GM23338 (cell line): ENCODE data around the gene ACBD7. TPM values are rescaled to one million over a fixed set of nuclear protein-coding genes. Genes with fewer than 3 reads are reported as not detected.

Experiments
- ATAC-seq: fragments of 200-7000 bp; cut with Tn5 transposase; 3 replicates; pipeline ENCODE4 v1.9.1; 2020
- DNase-seq: peaks from one replicate; pipeline ENCODE4 v3.0.0-alpha.2; 2015; ENCODE audit warnings: low spot score
- H2AFZ ChIP-seq: fragments of 200-600 bp; sonication (generic); 2 replicates; pipeline ENCODE4 v1.8.0; 2016; ENCODE audit warnings: antibody characterized with exemption, mild to moderate bottlenecking, moderate library complexity
- H3F3A ChIP-seq: fragments of 200-600 bp; sonication (generic); replicated peaks from 2 replicates; pipeline ENCODE4 v1.8.0; 2017; ENCODE audit warnings: antibody characterized with exemption, mixed run types, low read depth
- H3K27ac ChIP-seq: fragments of 200-600 bp; sonication (generic); 2 replicates; pipeline ENCODE4 v1.6.1; 2016; ENCODE audit warnings: low read depth
- H3K27me3 ChIP-seq: fragments of 200-600 bp; sonication (generic); 2 replicates; pipeline ENCODE4 v1.8.0; 2016; ENCODE audit warnings: mild to moderate bottlenecking, mixed run types, moderate library complexity; ENCODE audit not compliant: insufficient read depth
- H3K36me3 ChIP-seq: fragments of 200-600 bp; sonication (generic); 2 replicates; pipeline ENCODE4 v1.8.0; 2016; ENCODE audit warnings: mild to moderate bottlenecking; ENCODE audit not compliant: insufficient read depth
- H3K4me1 ChIP-seq: fragments of 200-600 bp; sonication (generic); 2 replicates; pipeline ENCODE4 v1.8.0; 2016; ENCODE audit warnings: mild to moderate bottlenecking, moderate library complexity; ENCODE audit not compliant: insufficient read depth
- H3K4me2 ChIP-seq: fragments of 200-600 bp; sonication (generic); 2 replicates; pipeline ENCODE4 v1.7.1; 2017; ENCODE audit warnings: mixed run types
- H3K4me3 ChIP-seq: fragments of 200-600 bp; sonication (generic); 2 replicates; pipeline ENCODE4 v1.6.1; 2016; ENCODE audit warnings: mixed run types
- H3K79me2 ChIP-seq: fragments of 200-600 bp; sonication (generic); replicated peaks from 2 replicates; pipeline ENCODE4 v1.8.0; 2017; ENCODE audit warnings: mild to moderate bottlenecking; ENCODE audit not compliant: insufficient read depth
- H3K9me2 ChIP-seq: fragments of 200-600 bp; sonication (generic); 2 replicates; pipeline ENCODE4 v1.8.0; 2017; ENCODE audit not compliant: insufficient read depth
- H4K20me1 ChIP-seq: fragments of 200-600 bp; sonication (generic); replicated peaks from 2 replicates; pipeline ENCODE4 v1.8.0; 2017; ENCODE audit warnings: mild to moderate bottlenecking; ENCODE audit not compliant: insufficient read depth
- H3K27ac Mint-ChIP-seq: 2 replicates; pipeline ENCODE4 v1.8.0; 2020; ENCODE audit warnings: inconsistent platforms, mild to moderate bottlenecking, moderate library complexity, mixed read lengths
- H3K27me3 Mint-ChIP-seq: 3 replicates; pipeline ENCODE4 v1.8.0; 2022; ENCODE audit warnings: low read depth, mild to moderate bottlenecking, moderate library complexity, mixed read lengths, inconsistent platforms; ENCODE audit not compliant: insufficient read depth, poor library complexity
- H3K36me3 Mint-ChIP-seq: 3 replicates; pipeline ENCODE4 v1.8.0; 2021; ENCODE audit warnings: low read depth, mild to moderate bottlenecking, inconsistent platforms, moderate library complexity, mixed read lengths
- H3K4me1 Mint-ChIP-seq: 3 replicates; pipeline ENCODE4 v1.8.0; 2020; ENCODE audit warnings: mild to moderate bottlenecking, inconsistent platforms, mixed read lengths
- H3K4me3 Mint-ChIP-seq: 3 replicates; pipeline ENCODE4 v1.8.0; 2021; ENCODE audit warnings: moderate library complexity, mild to moderate bottlenecking, inconsistent platforms, mixed read lengths
- H3K9me3 Mint-ChIP-seq: 3 replicates; pipeline ENCODE4 v1.8.0; 2020; ENCODE audit warnings: moderate library complexity, mild to moderate bottlenecking, inconsistent platforms, mixed read lengths
- CREB1 ChIP-seq: fragments of 250-450 bp; sonication (Bioruptor Pico); IDR thresholded peaks from 2 replicates; pipeline ENCODE4 v1.5.0; 2020; ENCODE audit warnings: low read depth, mild to moderate bottlenecking, moderate library complexity
- EZH2 ChIP-seq: fragments of 200-600 bp; sonication (generic); IDR thresholded peaks from one replicate; pipeline ENCODE4 v1.8.0; 2017; ENCODE audit warnings: antibody characterized with exemption, mild to moderate bottlenecking, low read depth; ENCODE audit not compliant: unreplicated experiment
- EZH2phosphoT487 ChIP-seq: fragments of 200-600 bp; sonication (generic); IDR thresholded peaks from one replicate; pipeline ENCODE4 v1.8.1; 2018; ENCODE audit warnings: antibody characterized with exemption; ENCODE audit not compliant: unreplicated experiment
- JUNB ChIP-seq: IDR thresholded peaks from one replicate; pipeline ENCODE4 v1.6.1; 2016; ENCODE audit warnings: antibody characterized with exemption; ENCODE audit not compliant: unreplicated experiment
- NANOG ChIP-seq: IDR thresholded peaks from 2 replicates; pipeline ENCODE4 v1.6.1; 2016; ENCODE audit warnings: antibody characterized with exemption, borderline replicate concordance
- POLR2AphosphoS5 ChIP-seq: IDR thresholded peaks from 2 replicates; pipeline ENCODE4 v1.6.1; 2016; ENCODE audit warnings: antibody characterized with exemption, low read depth
- STAT1 ChIP-seq: IDR thresholded peaks from one replicate; pipeline ENCODE4 v1.6.1; 2016; ENCODE audit warnings: antibody characterized with exemption; ENCODE audit not compliant: unreplicated experiment
- ZNF114 ChIP-seq: fragments of 250-450 bp; sonication (Bioruptor Pico); IDR thresholded peaks from 2 replicates; pipeline ENCODE4 v1.5.0; 2020; ENCODE audit warnings: mild to moderate bottlenecking, moderate library complexity
- ZNF331 ChIP-seq: fragments of 250-450 bp; sonication (Bioruptor Pico); IDR thresholded peaks from 2 replicates; pipeline ENCODE4 v1.5.0; 2020; ENCODE audit warnings: low read depth, mild to moderate bottlenecking, moderate library complexity
- polyA plus RNA-seq: library from polyadenylated mRNA; unstranded; fragments of >200 nt; fragmentation: Nextera tagmentation; extraction: Ambion mirVana; gene quantifications from 2 replicates; pipeline ENCODE4 v1.2.1, GENCODE V29; 2016
- total RNA-seq: library from RNA; depleted of rRNA; stranded (reverse); fragments of >200 nt; shearing (Covaris generic); gene quantifications from 2 replicates; pipeline ENCODE4 v1.2.3, GENCODE V29; 2014
- TF ChIP-seq, protein P1 (sequence below): IDR thresholded peaks from one replicate; pipeline ENCODE4 v1.6.1; 2018; ENCODE audit warnings: antibody characterized with exemption; ENCODE audit not compliant: unreplicated experiment
- TF ChIP-seq, protein P2 (sequence below): fragments of 250-450 bp; sonication (Bioruptor Pico); IDR thresholded peaks from 2 replicates; pipeline ENCODE4 v1.5.0; 2020; ENCODE audit warnings: mild to moderate bottlenecking, moderate library complexity
- TF ChIP-seq, protein P3 (sequence below): IDR thresholded peaks from 2 replicates; pipeline ENCODE4 v1.6.1; 2016; ENCODE audit warnings: antibody characterized with exemption
- TF ChIP-seq, protein P4 (sequence below), 2 experiments: fragments of 200-600 bp in 1 of 2; sonication (generic) in 1 of 2; conservative IDR thresholded peaks; 2 replicates each; pipeline versions ENCODE4 v1.5.1 to v1.6.1; 2016 to 2017; ENCODE audit warnings: antibody characterized with exemption in 2 of 2, low read depth in 2 of 2, mild to moderate bottlenecking in 2 of 2, moderate library complexity in 1 of 2

The ACBD7 gene
- total and polyA plus RNA-seq, 2 experiments from 2014 or later: 2.8 to 14.7 TPM

DNA sequence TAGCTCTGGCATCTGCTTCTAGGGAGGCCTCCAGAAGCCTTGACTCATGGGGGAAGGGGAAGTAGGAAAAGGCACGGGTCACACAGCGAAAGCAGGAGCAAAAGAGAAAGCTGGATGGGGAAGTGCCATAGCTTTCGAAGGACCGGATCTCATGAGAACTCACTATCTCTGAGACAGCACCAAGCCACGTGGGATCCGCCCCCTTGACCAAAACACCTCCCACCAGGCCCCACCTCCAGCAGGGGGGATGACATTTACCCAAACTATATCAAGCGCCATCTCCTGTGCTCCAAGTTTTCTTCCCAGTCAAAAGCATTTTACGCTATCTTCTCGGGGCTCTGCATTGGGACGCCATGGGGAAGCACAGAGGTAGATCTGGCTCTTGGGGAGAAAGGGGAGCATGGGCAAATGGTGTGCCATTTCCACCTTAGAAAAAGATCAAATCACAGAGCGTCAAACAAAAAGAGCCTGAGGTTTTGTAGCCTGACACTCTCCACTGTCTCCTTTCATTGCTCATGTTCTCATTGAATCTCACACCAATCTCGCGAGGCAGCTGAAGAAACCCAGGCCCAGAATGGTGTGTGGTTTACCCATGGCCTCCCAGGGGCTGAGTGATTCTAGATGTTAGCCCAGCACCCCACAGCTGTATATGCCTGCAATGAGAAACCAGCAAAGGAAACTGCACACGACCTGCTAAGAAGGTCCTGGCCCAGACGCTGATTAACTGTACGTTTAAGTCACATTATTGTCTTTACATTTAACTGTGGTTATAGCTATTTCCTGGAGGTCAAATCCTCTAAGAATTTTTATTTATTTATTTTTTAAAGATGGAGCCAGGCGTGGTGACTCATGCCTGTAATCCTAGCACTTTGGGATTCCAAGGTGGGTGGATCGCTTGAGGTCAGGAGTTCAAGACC, 52.9 kb downstream of the ACBD7 start:
- Mint-ChIP-seq H3K27ac (no peak overlapping the region; the same call in 1 of the 2 replicates), H3K4me3 (no peak overlapping the region), H3K36me3 (no peaks in the 10 kb centered on the region), H3K9me3 (peaks cover 5% of the 10 kb centered on the region; the same call in 2 of the 3 replicates), H3K27me3 (peaks cover 3% of the 10 kb centered on the region), H3K4me1 (peaks cover 10% of the 10 kb centered on the region; the same call in 2 of the 3 replicates)
- Histone ChIP-seq H3K27me3 (no peaks in the 10 kb centered on the region), H4K20me1 (no peaks in the 10 kb centered on the region), H3K4me2 (no peak overlapping the region), H3K9me2 (no peaks in the 10 kb centered on the region), H3K27ac (no peak overlapping the region), H2AFZ (peak overlapping the region; percentile 87), H3K4me3 (no peak overlapping the region), H3F3A (no peaks in the 10 kb centered on the region), H3K4me1 (no peaks in the 10 kb centered on the region), H3K79me2 (no peaks in the 10 kb centered on the region), H3K36me3 (no peaks in the 10 kb centered on the region)
- ATAC-seq (peak; percentile 86), DNase-seq (peak; percentile 64)
- TF ChIP-seq EZH2: no peak
- TF ChIP-seq, protein P1, sequence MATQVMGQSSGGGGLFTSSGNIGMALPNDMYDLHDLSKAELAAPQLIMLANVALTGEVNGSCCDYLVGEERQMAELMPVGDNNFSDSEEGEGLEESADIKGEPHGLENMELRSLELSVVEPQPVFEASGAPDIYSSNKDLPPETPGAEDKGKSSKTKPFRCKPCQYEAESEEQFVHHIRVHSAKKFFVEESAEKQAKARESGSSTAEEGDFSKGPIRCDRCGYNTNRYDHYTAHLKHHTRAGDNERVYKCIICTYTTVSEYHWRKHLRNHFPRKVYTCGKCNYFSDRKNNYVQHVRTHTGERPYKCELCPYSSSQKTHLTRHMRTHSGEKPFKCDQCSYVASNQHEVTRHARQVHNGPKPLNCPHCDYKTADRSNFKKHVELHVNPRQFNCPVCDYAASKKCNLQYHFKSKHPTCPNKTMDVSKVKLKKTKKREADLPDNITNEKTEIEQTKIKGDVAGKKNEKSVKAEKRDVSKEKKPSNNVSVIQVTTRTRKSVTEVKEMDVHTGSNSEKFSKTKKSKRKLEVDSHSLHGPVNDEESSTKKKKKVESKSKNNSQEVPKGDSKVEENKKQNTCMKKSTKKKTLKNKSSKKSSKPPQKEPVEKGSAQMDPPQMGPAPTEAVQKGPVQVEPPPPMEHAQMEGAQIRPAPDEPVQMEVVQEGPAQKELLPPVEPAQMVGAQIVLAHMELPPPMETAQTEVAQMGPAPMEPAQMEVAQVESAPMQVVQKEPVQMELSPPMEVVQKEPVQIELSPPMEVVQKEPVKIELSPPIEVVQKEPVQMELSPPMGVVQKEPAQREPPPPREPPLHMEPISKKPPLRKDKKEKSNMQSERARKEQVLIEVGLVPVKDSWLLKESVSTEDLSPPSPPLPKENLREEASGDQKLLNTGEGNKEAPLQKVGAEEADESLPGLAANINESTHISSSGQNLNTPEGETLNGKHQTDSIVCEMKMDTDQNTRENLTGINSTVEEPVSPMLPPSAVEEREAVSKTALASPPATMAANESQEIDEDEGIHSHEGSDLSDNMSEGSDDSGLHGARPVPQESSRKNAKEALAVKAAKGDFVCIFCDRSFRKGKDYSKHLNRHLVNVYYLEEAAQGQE: no peak
- no peak for TF ChIP-seq JUNB
- TF ChIP-seq ZNF331 (CRISPR knock-in tag): no peak
- TF ChIP-seq, protein P2, sequence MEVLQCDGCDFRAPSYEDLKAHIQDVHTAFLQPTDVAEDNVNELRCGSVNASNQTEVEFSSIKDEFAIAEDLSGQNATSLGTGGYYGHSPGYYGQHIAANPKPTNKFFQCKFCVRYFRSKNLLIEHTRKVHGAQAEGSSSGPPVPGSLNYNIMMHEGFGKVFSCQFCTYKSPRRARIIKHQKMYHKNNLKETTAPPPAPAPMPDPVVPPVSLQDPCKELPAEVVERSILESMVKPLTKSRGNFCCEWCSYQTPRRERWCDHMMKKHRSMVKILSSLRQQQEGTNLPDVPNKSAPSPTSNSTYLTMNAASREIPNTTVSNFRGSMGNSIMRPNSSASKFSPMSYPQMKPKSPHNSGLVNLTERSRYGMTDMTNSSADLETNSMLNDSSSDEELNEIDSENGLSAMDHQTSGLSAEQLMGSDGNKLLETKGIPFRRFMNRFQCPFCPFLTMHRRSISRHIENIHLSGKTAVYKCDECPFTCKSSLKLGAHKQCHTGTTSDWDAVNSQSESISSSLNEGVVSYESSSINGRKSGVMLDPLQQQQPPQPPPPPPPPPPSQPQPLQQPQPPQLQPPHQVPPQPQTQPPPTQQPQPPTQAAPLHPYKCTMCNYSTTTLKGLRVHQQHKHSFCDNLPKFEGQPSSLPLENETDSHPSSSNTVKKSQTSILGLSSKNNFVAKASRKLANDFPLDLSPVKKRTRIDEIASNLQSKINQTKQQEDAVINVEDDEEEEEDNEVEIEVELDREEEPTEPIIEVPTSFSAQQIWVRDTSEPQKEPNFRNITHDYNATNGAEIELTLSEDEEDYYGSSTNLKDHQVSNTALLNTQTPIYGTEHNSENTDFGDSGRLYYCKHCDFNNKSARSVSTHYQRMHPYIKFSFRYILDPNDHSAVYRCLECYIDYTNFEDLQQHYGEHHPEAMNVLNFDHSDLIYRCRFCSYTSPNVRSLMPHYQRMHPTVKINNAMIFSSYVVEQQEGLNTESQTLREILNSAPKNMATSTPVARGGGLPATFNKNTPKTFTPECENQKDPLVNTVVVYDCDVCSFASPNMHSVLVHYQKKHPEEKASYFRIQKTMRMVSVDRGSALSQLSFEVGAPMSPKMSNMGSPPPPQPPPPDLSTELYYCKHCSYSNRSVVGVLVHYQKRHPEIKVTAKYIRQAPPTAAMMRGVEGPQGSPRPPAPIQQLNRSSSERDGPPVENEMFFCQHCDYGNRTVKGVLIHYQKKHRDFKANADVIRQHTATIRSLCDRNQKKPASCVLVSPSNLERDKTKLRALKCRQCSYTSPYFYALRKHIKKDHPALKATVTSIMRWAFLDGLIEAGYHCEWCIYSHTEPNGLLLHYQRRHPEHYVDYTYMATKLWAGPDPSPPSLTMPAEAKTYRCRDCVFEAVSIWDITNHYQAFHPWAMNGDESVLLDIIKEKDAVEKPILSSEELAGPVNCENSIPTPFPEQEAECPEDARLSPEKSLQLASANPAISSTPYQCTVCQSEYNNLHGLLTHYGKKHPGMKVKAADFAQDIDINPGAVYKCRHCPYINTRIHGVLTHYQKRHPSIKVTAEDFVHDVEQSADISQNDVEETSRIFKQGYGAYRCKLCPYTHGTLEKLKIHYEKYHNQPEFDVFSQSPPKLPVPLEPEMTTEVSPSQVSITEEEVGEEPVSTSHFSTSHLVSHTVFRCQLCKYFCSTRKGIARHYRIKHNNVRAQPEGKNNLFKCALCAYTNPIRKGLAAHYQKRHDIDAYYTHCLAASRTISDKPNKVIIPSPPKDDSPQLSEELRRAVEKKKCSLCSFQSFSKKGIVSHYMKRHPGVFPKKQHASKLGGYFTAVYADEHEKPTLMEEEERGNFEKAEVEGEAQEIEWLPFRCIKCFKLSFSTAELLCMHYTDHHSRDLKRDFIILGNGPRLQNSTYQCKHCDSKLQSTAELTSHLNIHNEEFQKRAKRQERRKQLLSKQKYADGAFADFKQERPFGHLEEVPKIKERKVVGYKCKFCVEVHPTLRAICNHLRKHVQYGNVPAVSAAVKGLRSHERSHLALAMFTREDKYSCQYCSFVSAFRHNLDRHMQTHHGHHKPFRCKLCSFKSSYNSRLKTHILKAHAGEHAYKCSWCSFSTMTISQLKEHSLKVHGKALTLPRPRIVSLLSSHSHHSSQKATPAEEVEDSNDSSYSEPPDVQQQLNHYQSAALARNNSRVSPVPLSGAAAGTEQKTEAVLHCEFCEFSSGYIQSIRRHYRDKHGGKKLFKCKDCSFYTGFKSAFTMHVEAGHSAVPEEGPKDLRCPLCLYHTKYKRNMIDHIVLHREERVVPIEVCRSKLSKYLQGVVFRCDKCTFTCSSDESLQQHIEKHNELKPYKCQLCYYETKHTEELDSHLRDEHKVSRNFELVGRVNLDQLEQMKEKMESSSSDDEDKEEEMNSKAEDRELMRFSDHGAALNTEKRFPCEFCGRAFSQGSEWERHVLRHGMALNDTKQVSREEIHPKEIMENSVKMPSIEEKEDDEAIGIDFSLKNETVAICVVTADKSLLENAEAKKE (CRISPR knock-in tag): no peak
- no peak for TF ChIP-seq EZH2phosphoT487
- no peak for TF ChIP-seq NANOG
- no peak for TF ChIP-seq ZNF114
- TF ChIP-seq, protein P3, sequence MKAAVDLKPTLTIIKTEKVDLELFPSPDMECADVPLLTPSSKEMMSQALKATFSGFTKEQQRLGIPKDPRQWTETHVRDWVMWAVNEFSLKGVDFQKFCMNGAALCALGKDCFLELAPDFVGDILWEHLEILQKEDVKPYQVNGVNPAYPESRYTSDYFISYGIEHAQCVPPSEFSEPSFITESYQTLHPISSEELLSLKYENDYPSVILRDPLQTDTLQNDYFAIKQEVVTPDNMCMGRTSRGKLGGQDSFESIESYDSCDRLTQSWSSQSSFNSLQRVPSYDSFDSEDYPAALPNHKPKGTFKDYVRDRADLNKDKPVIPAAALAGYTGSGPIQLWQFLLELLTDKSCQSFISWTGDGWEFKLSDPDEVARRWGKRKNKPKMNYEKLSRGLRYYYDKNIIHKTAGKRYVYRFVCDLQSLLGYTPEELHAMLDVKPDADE: no peak
- TF ChIP-seq POLR2AphosphoS5: no peak
- TF ChIP-seq CREB1: no peak
- TF ChIP-seq, protein P4, sequence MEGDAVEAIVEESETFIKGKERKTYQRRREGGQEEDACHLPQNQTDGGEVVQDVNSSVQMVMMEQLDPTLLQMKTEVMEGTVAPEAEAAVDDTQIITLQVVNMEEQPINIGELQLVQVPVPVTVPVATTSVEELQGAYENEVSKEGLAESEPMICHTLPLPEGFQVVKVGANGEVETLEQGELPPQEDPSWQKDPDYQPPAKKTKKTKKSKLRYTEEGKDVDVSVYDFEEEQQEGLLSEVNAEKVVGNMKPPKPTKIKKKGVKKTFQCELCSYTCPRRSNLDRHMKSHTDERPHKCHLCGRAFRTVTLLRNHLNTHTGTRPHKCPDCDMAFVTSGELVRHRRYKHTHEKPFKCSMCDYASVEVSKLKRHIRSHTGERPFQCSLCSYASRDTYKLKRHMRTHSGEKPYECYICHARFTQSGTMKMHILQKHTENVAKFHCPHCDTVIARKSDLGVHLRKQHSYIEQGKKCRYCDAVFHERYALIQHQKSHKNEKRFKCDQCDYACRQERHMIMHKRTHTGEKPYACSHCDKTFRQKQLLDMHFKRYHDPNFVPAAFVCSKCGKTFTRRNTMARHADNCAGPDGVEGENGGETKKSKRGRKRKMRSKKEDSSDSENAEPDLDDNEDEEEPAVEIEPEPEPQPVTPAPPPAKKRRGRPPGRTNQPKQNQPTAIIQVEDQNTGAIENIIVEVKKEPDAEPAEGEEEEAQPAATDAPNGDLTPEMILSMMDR (conservative IDR thresholded peaks at IDR 0.05; ENCODE audit: low read depth in 2 of 2): no peak
- TF ChIP-seq STAT1: no peak
